ENCODE results near the gene NADK2.

NADK2 gene

DNA sequence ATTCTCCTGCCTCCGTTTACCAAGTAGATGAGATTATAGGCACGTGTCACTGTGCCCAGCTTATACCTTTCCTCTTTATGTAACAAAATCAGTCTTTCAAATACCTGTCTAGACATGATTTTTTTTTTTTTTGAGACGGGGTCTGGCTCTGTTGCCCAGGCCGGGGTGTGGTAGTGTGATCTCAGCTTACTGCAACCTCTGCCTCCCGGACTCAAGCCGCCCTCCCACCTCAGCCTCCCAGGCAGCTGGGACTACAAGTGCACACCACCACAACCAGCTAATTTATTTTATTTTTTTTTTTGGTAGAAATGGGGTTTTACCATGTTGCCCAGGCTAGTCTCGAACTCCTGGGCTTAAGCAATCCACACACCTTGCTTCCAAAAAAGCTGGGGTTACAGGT, 13.2 kb downstream of the NADK2 start:
- H3K4me3 ChIP-seq (replicated peaks in 1 of 2; ENCODE audit: low read depth in 2 of 2, low read length in 2 of 2): no peak overlapping the region
- DNase-seq (ENCODE audit: low read depth in 2 of 2): no peak
- TF ChIP-seq, protein P1, sequence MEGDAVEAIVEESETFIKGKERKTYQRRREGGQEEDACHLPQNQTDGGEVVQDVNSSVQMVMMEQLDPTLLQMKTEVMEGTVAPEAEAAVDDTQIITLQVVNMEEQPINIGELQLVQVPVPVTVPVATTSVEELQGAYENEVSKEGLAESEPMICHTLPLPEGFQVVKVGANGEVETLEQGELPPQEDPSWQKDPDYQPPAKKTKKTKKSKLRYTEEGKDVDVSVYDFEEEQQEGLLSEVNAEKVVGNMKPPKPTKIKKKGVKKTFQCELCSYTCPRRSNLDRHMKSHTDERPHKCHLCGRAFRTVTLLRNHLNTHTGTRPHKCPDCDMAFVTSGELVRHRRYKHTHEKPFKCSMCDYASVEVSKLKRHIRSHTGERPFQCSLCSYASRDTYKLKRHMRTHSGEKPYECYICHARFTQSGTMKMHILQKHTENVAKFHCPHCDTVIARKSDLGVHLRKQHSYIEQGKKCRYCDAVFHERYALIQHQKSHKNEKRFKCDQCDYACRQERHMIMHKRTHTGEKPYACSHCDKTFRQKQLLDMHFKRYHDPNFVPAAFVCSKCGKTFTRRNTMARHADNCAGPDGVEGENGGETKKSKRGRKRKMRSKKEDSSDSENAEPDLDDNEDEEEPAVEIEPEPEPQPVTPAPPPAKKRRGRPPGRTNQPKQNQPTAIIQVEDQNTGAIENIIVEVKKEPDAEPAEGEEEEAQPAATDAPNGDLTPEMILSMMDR (IDR thresholded peaks at IDR 0.05; ENCODE audit: low read depth, low read length): no peak

DNA sequence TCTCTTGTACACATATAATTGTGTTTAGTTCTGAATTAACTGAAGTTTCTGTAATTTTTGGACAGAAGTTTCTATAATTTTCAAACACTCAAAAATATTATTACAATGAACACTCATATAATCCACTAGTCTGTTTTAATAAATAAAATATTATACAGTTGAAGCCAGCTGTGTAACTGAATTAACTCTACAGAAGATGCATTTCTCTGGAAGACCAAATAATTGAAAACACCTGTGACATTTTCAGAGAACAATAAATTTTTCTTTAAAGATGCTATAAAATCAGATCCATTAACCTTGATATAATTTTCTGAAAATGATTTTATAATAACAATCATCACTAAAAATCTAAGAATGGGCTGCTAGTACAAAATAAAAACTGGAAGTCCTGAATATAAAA, 14.7 kb downstream of the NADK2 start:
- TF ChIP-seq, protein P1 (IDR thresholded peaks at IDR 0.05; ENCODE audit: low read depth, low read length): no peak
- DNase-seq (ENCODE audit: low read depth in 2 of 2): no peak
- H3K4me3 ChIP-seq (replicated peaks in 1 of 2; ENCODE audit: low read depth in 2 of 2, low read length in 2 of 2): no peak overlapping the region

DNA sequence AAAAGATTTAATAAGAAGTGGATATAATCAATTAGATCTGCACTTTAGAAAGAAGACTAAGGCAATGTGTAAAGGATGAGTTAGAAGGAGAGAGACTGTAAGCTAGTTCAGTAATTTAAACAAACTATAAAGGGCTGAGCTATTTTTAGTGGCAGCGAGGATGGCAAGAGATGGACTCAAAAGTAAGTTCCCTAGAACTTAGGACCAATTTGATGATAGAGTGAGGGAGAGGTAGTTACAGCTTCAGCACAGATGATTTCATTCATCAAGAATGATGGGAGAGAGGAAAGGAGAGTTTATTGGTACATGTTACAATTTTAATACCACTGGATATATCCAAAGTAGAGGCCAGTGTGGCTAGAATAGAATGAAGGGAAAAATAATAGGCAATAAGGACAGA, 19.1 kb downstream of the NADK2 start:
- DNase-seq (ENCODE audit: low read depth in 2 of 2): no peak
- H3K4me3 ChIP-seq (replicated peaks in 1 of 2; ENCODE audit: low read depth in 2 of 2, low read length in 2 of 2): no peak overlapping the region
- TF ChIP-seq, protein P1 (IDR thresholded peaks at IDR 0.05; ENCODE audit: low read depth, low read length): no peak

DNA sequence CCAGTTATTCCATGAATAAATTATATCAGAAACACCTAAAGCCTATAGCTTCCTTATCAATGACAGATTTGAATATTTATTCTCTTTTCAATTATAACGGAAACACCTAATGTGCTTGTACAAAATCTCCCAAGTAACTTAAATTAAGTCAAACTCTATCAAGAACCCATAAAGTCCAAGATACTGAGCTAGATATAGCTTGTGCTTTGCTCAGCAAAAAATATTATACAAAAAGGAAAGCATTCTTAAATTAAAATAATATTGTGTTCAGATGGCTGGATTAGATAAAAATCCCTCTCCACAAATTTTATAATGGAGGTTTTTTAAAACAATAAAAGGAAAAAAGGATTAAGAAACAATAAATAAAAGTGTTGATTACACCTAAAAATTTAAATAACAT, 23.7 kb downstream of the NADK2 start:
- DNase-seq (ENCODE audit: low read depth in 2 of 2): no peak
- H3K4me3 ChIP-seq (replicated peaks in 1 of 2; ENCODE audit: low read depth in 2 of 2, low read length in 2 of 2): no peak overlapping the region
- TF ChIP-seq, protein P1 (IDR thresholded peaks at IDR 0.05; ENCODE audit: low read depth, low read length): no peak

DNA sequence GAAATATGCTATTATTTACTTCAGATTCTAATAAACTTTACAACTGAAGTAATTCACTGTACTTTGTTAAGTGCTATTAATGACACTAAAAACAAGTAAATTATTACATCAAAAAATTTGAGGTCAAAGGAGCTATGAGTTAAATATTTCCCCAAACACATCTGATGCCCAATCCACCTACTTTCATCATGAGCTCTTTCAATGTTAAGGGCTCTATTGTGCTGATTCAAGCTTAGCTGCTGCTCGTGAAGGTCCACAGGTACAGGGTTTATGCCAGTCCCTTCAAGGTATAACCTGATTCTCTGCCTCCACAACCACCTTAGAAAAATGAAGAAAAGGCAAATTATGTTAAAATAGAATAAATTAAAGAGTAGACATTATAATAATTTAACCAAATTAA, 24.2 kb downstream of the NADK2 start:
- H3K4me3 ChIP-seq (replicated peaks in 1 of 2; ENCODE audit: low read depth in 2 of 2, low read length in 2 of 2): no peak overlapping the region
- TF ChIP-seq, protein P1 (IDR thresholded peaks at IDR 0.05; ENCODE audit: low read depth, low read length): no peak
- no peak for DNase-seq (ENCODE audit: low read depth in 2 of 2)

DNA sequence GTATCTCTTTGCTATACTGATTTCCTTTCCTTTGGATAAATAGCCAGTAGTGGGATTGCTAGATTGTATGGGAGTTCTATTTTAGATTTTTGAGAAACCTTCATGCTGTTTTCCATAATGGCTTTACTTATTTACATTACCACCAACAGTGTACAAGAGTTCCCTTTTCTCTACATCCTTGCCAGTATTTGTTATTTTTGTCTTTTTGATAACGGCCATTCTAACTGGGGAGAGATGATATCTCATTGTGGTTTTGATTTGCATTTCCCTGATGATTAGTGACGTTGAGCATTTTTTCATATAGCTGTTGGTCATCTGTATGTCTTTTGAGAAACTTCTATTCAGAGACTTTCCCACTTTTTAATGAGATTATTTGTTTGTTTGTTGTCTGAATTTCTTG, 25.8 kb downstream of the NADK2 start:
- TF ChIP-seq, protein P1 (IDR thresholded peaks at IDR 0.05; ENCODE audit: low read depth, low read length): no peak
- no peak overlapping the region for H3K4me3 ChIP-seq (replicated peaks in 1 of 2; ENCODE audit: low read depth in 2 of 2, low read length in 2 of 2)
- no peak for DNase-seq (ENCODE audit: low read depth in 2 of 2)

DNA sequence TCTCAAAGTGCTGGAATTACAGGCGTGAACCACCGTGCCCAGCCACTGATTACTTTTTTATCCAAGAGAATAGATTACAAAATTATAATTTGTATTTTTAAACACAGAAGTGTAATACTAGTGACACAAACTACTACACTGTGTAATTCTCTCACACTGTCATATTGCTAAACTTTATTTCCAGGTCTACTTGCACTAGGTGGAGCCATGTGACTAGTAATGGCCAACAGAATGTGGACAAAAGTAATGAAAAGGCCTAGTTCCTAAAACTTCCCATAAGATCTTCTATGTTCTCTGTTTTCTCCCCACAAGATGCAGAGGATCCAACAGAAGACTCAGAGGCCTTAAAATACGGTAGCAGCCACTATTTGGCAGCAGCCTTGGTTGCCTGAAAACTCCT, 27.3 kb downstream of the NADK2 start:
- TF ChIP-seq, protein P1 (IDR thresholded peaks at IDR 0.05; ENCODE audit: low read depth, low read length): no peak
- no peak for DNase-seq (ENCODE audit: low read depth in 2 of 2)
- H3K4me3 ChIP-seq (replicated peaks in 1 of 2; ENCODE audit: low read depth in 2 of 2, low read length in 2 of 2): no peak overlapping the region
